B cell (primary cell): ENCODE data around the gene ITIH2. TPM values are rescaled to one million over a fixed set of nuclear protein-coding genes. Genes with fewer than 3 reads are reported as not detected.

Experiments
- ATAC-seq: fragments of 200-7000 bp; cut with Tn5 transposase; one replicate; pipeline ENCODE4 v1.10.0; 2021; ENCODE audit warnings: low read depth, mild to moderate bottlenecking, moderate number of reproducible peaks, moderate library complexity
- CTCF ChIA-PET: fragments of 350-600 bp; sonication (Branson Sonifier 250); formaldehyde crosslinking; loops from one replicate; lab custom pipeline; 2021; ENCODE audit warnings: antibody characterized with exemption, inconsistent platforms; lab: Charles Lee
- POLR2A ChIA-PET: fragments of 350-600 bp; sonication (Branson Sonifier 250); formaldehyde crosslinking; loops from one replicate; lab custom pipeline; 2021; ENCODE audit warnings: antibody characterized with exemption; lab: Charles Lee
- DNase-seq: peaks from one replicate; pipeline ENCODE4 v3.0.0; 2013
- H2AFZ ChIP-seq: 2 replicates; pipeline ENCODE4 v1.6.1; 2012; ENCODE audit warnings: mild to moderate bottlenecking, low read depth, low read length; ENCODE audit not compliant: insufficient read depth, poor library complexity, severe bottlenecking
- H3K27ac ChIP-seq, 2 donors: 1 replicate in 1 of 2; 2 replicates in 1 of 2; pipeline ENCODE4 v1.5.1; 2012 to 2013; ENCODE audit warnings: low read length in 2 of 2, mild to moderate bottlenecking in 2 of 2, moderate library complexity in 1 of 2
- H3K27me3 ChIP-seq, 4 experiments: fragments of 200-600 bp in 1 of 4; sonication (generic) in 1 of 4; replicated peaks in 1 of 4; 1 replicate in 2 of 4; 2 replicates in 2 of 4; pipeline versions ENCODE4 v1.6.1 to v1.7.0; 2013 to 2016; ENCODE audit warnings: low read length in 3 of 4, mild to moderate bottlenecking in 2 of 4, mixed read lengths in 1 of 4, moderate library complexity in 1 of 4; ENCODE audit not compliant: insufficient read depth in 4 of 4, control insufficient read depth in 3 of 4; ENCODE audit errors: control extremely low read depth in 1 of 4
- H3K36me3 ChIP-seq, 2 experiments: replicated peaks in 1 of 2; 1 replicate in 1 of 2; 2 replicates in 1 of 2; pipeline versions ENCODE4 v1.6.1 to v1.7.1; 2013; ENCODE audit warnings: low read length in 1 of 2; ENCODE audit not compliant: insufficient read depth in 2 of 2, control insufficient read depth in 1 of 2; ENCODE audit errors: control extremely low read depth in 1 of 2, extremely low read depth in 1 of 2
- H3K4me1 ChIP-seq, 2 donors: fragments of 200-600 bp in 1 of 2; sonication (generic) in 1 of 2; 1 replicate in 1 of 2; 2 replicates in 1 of 2; pipeline versions ENCODE4 v1.5.1 to v1.6.1; 2013 to 2017; ENCODE audit warnings: low read length in 2 of 2; ENCODE audit not compliant: control insufficient read depth in 2 of 2, insufficient read depth in 2 of 2
- H3K4me2 ChIP-seq: replicated peaks from 2 replicates; pipeline ENCODE3; 2012; ENCODE audit warnings: mild to moderate bottlenecking, low read depth, low read length; ENCODE audit not compliant: poor library complexity, severe bottlenecking
- H3K4me3 ChIP-seq, 5 experiments: fragments of 200-600 bp in 1 of 5; sonication (generic) in 1 of 5; 1 replicate in 3 of 5; 2 replicates in 2 of 5; pipeline versions ENCODE4 v1.5.1 to v1.7.0; 2011 to 2016; ENCODE audit warnings: low read length in 4 of 5, mild to moderate bottlenecking in 4 of 5, low read depth in 2 of 5, control low read depth in 1 of 5, moderate library complexity in 1 of 5; ENCODE audit not compliant: insufficient read depth in 1 of 5; ENCODE audit errors: control extremely low read depth in 1 of 5, extremely low read depth in 1 of 5
- H3K79me2 ChIP-seq: fragments of 200-600 bp; sonication (generic); one replicate; pipeline ENCODE4 v1.6.0; 2016; ENCODE audit warnings: low read length; ENCODE audit not compliant: control insufficient read depth, insufficient read depth
- H3K9ac ChIP-seq: fragments of 200-600 bp; sonication (generic); 2 replicates; pipeline ENCODE4 v1.6.1; 2017; ENCODE audit warnings: mild to moderate bottlenecking, low read length, moderate library complexity
- H3K9me3 ChIP-seq, 3 donors: one replicate each; pipeline versions ENCODE4 v1.6.1 to v1.7.1; 2013; ENCODE audit warnings: low read length in 2 of 3; ENCODE audit not compliant: control insufficient read depth in 2 of 3, insufficient read depth in 1 of 3; ENCODE audit errors: control extremely low read depth in 1 of 3
- H4K20me1 ChIP-seq: 2 replicates; pipeline ENCODE4 v1.6.0; 2012; ENCODE audit warnings: mild to moderate bottlenecking, low read length; ENCODE audit not compliant: insufficient read depth, control insufficient read depth, poor library complexity, severe bottlenecking
- H3K27ac Mint-ChIP-seq: one replicate; pipeline ENCODE4 v1.8.0; 2021; ENCODE audit warnings: mixed read lengths
- H3K27me3 Mint-ChIP-seq: one replicate; pipeline ENCODE4 v1.8.0; 2021; ENCODE audit warnings: mixed read lengths
- H3K4me1 Mint-ChIP-seq: one replicate; pipeline ENCODE4 v1.8.0; 2021; ENCODE audit warnings: mixed read lengths
- H3K4me3 Mint-ChIP-seq: one replicate; pipeline ENCODE4 v1.8.0; 2021; ENCODE audit warnings: mixed read lengths
- H3K9me3 Mint-ChIP-seq: one replicate; pipeline ENCODE4 v1.8.0; 2022; ENCODE audit warnings: mixed read lengths; ENCODE audit not compliant: insufficient read depth
- EZH2 ChIP-seq: IDR thresholded peaks from 2 replicates; pipeline ENCODE4 v1.6.1; 2012; ENCODE audit warnings: borderline replicate concordance, low read depth, mild to moderate bottlenecking, moderate library complexity, low read length; ENCODE audit not compliant: insufficient read depth, poor library complexity, severe bottlenecking
- WGBS: methylation state at CpG from one replicate; pipeline ENCODE4 v1.1.5; 2013; ENCODE audit warnings: missing lambda C conversion rate; ENCODE audit not compliant: insufficient coverage; 5-methylcytosine and 5-hydroxymethylcytosine counted together
- intact Hi-C: fragments of 100-400 bp; cut with micrococcal nuclease; formaldehyde crosslinking; loops from one replicate; pipeline ENCODE4 v1.10.0; 2022
- polyA plus RNA-seq: library from polyadenylated mRNA; depleted of rRNA; stranded (reverse); fragments of >200 nt; gene quantifications from 2 replicates; pipeline ENCODE4 v1.2.3, GENCODE V29; 2012
- total RNA-seq, 2 donors: library from RNA; stranded (reverse); fragments of 120-200 nt in 1 of 2; gene quantifications; 1 replicate in 1 of 2; 2 replicates in 1 of 2; pipeline versions ENCODE4 v1.2.3 to v1.2.4, GENCODE V29; 2013 to 2022
- TF ChIP-seq, protein P1 (sequence below): fragments of 200-600 bp; IDR thresholded peaks from one replicate; pipeline ENCODE4 v1.8.0; 2022; ENCODE audit warnings: antibody characterized with exemption, mild to moderate bottlenecking

Gene ITIH2
- total and polyA plus RNA-seq, 2 donors (not counting 1 experiment from before 2014, with no cell fraction given): not detected

DNA sequence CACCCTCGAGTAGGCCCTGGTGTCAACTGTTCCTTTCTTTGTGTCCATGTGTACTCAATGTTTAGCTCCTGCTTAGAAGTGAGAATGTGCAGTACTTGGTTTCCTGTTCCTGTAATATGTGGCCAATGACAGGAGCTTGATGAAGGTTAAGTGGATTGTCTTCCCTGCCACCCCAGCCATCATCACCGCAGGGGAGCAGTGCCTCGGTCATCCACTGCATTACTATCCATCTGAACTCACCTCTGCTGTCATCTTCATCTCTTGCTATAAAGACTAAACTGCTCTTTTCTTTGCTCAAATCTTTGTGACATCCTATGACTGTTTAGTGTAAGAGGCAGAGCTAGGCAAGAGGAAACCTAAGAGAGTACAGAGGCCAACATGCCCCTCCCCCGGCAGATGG lies 15.6 kb downstream of the ITIH2 start:
- Histone ChIP-seq H3K4me1 (no peaks in the 10 kb centered on the region), H3K4me3 (no peak overlapping the region), H3K79me2 (no peaks in the 10 kb centered on the region), H3K9me3 (peaks cover 0 to 5% (median 0%) of the 10 kb centered on the region in 3 donors), H2AFZ (no peak overlapping the region), H3K4me2 (no peak overlapping the region), H3K36me3 (no peaks in the 10 kb centered on the region), H3K27me3 (peaks cover 0 to 3% (median 0%) of the 10 kb centered on the region in 4 experiments), H3K27ac (no peak overlapping the region), H4K20me1 (no peaks in the 10 kb centered on the region), H3K9ac (no peak overlapping the region)
- Mint-ChIP-seq H3K4me1 (no peaks in the 10 kb centered on the region), H3K4me3 (no peak overlapping the region), H3K9me3 (no peaks in the 10 kb centered on the region), H3K27ac (no peak overlapping the region), H3K27me3 (peaks cover 18% of the 10 kb centered on the region)
- POLR2A ChIA-PET: no interaction called here
- intact Hi-C loops: no loop called here
- ATAC-seq (no peak), DNase-seq (no peak)
- 88% methylated on average over 1 of the region's 4 CpGs for whole genome bisulfite sequencing
- CTCF ChIA-PET: no interaction called here
- TF ChIP-seq EZH2: no peak
- TF ChIP-seq, protein P1, sequence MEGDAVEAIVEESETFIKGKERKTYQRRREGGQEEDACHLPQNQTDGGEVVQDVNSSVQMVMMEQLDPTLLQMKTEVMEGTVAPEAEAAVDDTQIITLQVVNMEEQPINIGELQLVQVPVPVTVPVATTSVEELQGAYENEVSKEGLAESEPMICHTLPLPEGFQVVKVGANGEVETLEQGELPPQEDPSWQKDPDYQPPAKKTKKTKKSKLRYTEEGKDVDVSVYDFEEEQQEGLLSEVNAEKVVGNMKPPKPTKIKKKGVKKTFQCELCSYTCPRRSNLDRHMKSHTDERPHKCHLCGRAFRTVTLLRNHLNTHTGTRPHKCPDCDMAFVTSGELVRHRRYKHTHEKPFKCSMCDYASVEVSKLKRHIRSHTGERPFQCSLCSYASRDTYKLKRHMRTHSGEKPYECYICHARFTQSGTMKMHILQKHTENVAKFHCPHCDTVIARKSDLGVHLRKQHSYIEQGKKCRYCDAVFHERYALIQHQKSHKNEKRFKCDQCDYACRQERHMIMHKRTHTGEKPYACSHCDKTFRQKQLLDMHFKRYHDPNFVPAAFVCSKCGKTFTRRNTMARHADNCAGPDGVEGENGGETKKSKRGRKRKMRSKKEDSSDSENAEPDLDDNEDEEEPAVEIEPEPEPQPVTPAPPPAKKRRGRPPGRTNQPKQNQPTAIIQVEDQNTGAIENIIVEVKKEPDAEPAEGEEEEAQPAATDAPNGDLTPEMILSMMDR: no peak

DNA sequence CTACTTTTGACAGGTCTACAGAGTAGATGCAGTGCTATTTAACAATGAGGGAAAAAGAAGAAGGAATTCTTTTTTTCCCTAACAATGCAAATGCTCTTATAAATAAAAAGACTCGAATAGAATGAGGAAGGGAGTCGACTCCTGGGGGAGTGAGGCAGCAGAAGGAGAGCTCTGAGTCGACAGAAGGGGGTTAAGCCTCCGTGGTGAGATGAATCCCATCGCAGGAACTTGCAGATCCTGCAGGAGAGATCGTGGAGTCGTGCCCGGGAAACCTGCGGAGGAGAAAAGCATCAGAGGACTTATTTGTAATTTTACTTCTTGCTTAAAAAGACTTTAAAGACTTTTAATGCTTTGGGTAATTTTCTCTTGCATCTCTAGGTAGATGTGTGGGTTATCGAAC lies 17.4 kb downstream of the ITIH2 start:
- Mint-ChIP-seq H3K9me3 (no peaks in the 10 kb centered on the region), H3K4me3 (no peak overlapping the region), H3K27me3 (peaks cover 18% of the 10 kb centered on the region), H3K4me1 (no peaks in the 10 kb centered on the region), H3K27ac (no peak overlapping the region)
- TF ChIP-seq, protein P1: no peak
- no peak for TF ChIP-seq EZH2
- ChIA-PET POLR2A (no interaction called here), CTCF (no interaction called here)
- WGBS: 79% methylated on average over 7 of the region's 10 CpGs
- Histone ChIP-seq H3K9me3 (peaks cover 0 to 5% (median 0%) of the 10 kb centered on the region in 3 donors), H3K9ac (no peak overlapping the region), H3K36me3 (no peaks in the 10 kb centered on the region), H3K4me3 (no peak overlapping the region), H3K4me2 (no peak overlapping the region), H3K27ac (no peak overlapping the region), H2AFZ (no peak overlapping the region), H4K20me1 (no peaks in the 10 kb centered on the region), H3K4me1 (no peaks in the 10 kb centered on the region), H3K79me2 (no peaks in the 10 kb centered on the region), H3K27me3 (peaks cover 0 to 3% (median 1%) of the 10 kb centered on the region in 4 experiments)
- no peak for ATAC-seq
- intact Hi-C loops: no loop called here
- no peak for DNase-seq
